WTC11 (cell line): ENCODE data around the gene SLC25A48. TPM values are rescaled to one million over a fixed set of nuclear protein-coding genes. Genes with fewer than 3 reads are reported as not detected.

Experiments
- ATAC-seq: fragments of 200-7000 bp; cut with Tn5 transposase; 2 replicates; pipeline ENCODE4 v1.10.0; 2021; ENCODE audit warnings: mild to moderate bottlenecking, moderate library complexity
- CTCF ChIA-PET: fragments of 300-600 bp; sonication (Branson Sonifier 250); formaldehyde crosslinking; loops from one replicate; lab custom pipeline; 2021; ENCODE audit warnings: antibody characterized with exemption; lab: Charles Lee
- POLR2A ChIA-PET: fragments of 350-600 bp; sonication (Branson Sonifier 250); formaldehyde crosslinking; loops from one replicate; lab custom pipeline; 2021; ENCODE audit warnings: antibody characterized with exemption; lab: Charles Lee
- DNase-seq: peaks from one replicate; pipeline ENCODE4 v3.0.0; 2021; ENCODE audit warnings: low spot score
- H3K27ac Mint-ChIP-seq: 2 replicates; pipeline ENCODE4 v1.8.0; 2021; ENCODE audit warnings: mixed read lengths
- H3K27me3 Mint-ChIP-seq: 2 replicates; pipeline ENCODE4 v1.8.0; 2021; ENCODE audit warnings: low read depth, mild to moderate bottlenecking, moderate library complexity, mixed read lengths
- H3K36me3 Mint-ChIP-seq: 2 replicates; pipeline ENCODE4 v1.8.0; 2021; ENCODE audit warnings: mixed read lengths
- H3K4me1 Mint-ChIP-seq: 2 replicates; pipeline ENCODE4 v1.8.0; 2022; ENCODE audit warnings: mixed read lengths
- H3K4me3 Mint-ChIP-seq: 2 replicates; pipeline ENCODE4 v1.8.0; 2021; ENCODE audit warnings: mild to moderate bottlenecking, moderate library complexity, mixed read lengths
- H3K9me3 Mint-ChIP-seq: 2 replicates; pipeline ENCODE4 v1.8.0; 2021; ENCODE audit warnings: mixed read lengths
- CREM ChIP-seq: sonication (generic); formaldehyde crosslinking; IDR thresholded peaks from 2 replicates; pipeline ENCODE4 v1.8.1; 2022; ENCODE audit warnings: mild to moderate bottlenecking, missing genetic modification reagents, moderate library complexity
- FOXJ3 ChIP-seq: sonication (generic); formaldehyde crosslinking; IDR thresholded peaks from 2 replicates; pipeline ENCODE4 v1.9.0; 2021; ENCODE audit warnings: missing genetic modification reagents, mild to moderate bottlenecking, borderline replicate concordance
- IRF2 ChIP-seq: sonication (generic); formaldehyde crosslinking; IDR thresholded peaks from 2 replicates; pipeline ENCODE4 v1.8.0; 2022; ENCODE audit warnings: low read depth, missing genetic modification reagents, borderline replicate concordance
- JUN ChIP-seq: sonication (generic); formaldehyde crosslinking; IDR thresholded peaks from 2 replicates; pipeline ENCODE4 v1.8.0; 2023; ENCODE audit warnings: mild to moderate bottlenecking, missing genetic modification reagents
- MAX ChIP-seq: sonication (generic); formaldehyde crosslinking; IDR thresholded peaks from 2 replicates; pipeline ENCODE4 v1.8.0; 2022; ENCODE audit warnings: mild to moderate bottlenecking, missing genetic modification reagents
- MLX ChIP-seq: sonication (generic); formaldehyde crosslinking; IDR thresholded peaks from 2 replicates; pipeline ENCODE4 v1.8.1; 2023; ENCODE audit warnings: mild to moderate bottlenecking, missing genetic modification reagents, moderate library complexity
- NFATC4 ChIP-seq: fragments of 250-450 bp; sonication (Bioruptor Pico); IDR thresholded peaks from 2 replicates; pipeline ENCODE4 v1.9.0; 2021; ENCODE audit warnings: mild to moderate bottlenecking
- NFYB ChIP-seq: sonication (generic); formaldehyde crosslinking; conservative IDR thresholded peaks from 2 replicates; pipeline ENCODE4 v1.8.0; 2022; ENCODE audit warnings: low read depth, missing genetic modification reagents
- RORB ChIP-seq: fragments of 250-450 bp; sonication (Bioruptor Pico); IDR thresholded peaks from 2 replicates; pipeline ENCODE4 v1.9.0; 2021; ENCODE audit warnings: mild to moderate bottlenecking
- SMAD4 ChIP-seq: sonication (generic); formaldehyde crosslinking; IDR thresholded peaks from 2 replicates; pipeline ENCODE4 v1.8.0; 2022; ENCODE audit warnings: mild to moderate bottlenecking, missing genetic modification reagents
- SOX15 ChIP-seq: fragments of 250-450 bp; sonication (Bioruptor Pico); IDR thresholded peaks from 2 replicates; pipeline ENCODE4 v1.9.0; 2021; ENCODE audit warnings: mild to moderate bottlenecking
- ZNF219 ChIP-seq: sonication (generic); formaldehyde crosslinking; IDR thresholded peaks from 2 replicates; pipeline ENCODE4 v1.8.0; 2023; ENCODE audit warnings: missing genetic modification reagents, mild to moderate bottlenecking, borderline replicate concordance
- ZNF232 ChIP-seq: sonication (generic); formaldehyde crosslinking; IDR thresholded peaks from 2 replicates; pipeline ENCODE4 v1.8.0; 2022; ENCODE audit warnings: mild to moderate bottlenecking, missing genetic modification reagents
- ZNF532 ChIP-seq: fragments of 250-450 bp; sonication (Bioruptor Pico); IDR thresholded peaks from 2 replicates; pipeline ENCODE4 v1.9.0; 2021; ENCODE audit warnings: mild to moderate bottlenecking, borderline replicate concordance
- total RNA-seq: library from RNA; stranded (reverse); gene quantifications from 3 replicates; pipeline ENCODE4 v1.2.3, GENCODE V29; 2021
- TF ChIP-seq, protein P1 (sequence below): sonication (generic); formaldehyde crosslinking; IDR thresholded peaks from 2 replicates; pipeline ENCODE4 v1.8.1; 2022; ENCODE audit warnings: mild to moderate bottlenecking, missing genetic modification reagents, moderate library complexity, borderline replicate concordance
- TF ChIP-seq, protein P2 (sequence below): sonication (generic); formaldehyde crosslinking; IDR thresholded peaks from 2 replicates; pipeline ENCODE4 v1.8.1; 2023; ENCODE audit warnings: mild to moderate bottlenecking, missing genetic modification reagents, borderline replicate concordance
- TF ChIP-seq, protein P3 (sequence below): sonication (generic); formaldehyde crosslinking; IDR thresholded peaks from 2 replicates; pipeline ENCODE4 v1.8.1; 2022; ENCODE audit warnings: missing genetic modification reagents, borderline replicate concordance
- TF ChIP-seq, protein P4 (sequence below): sonication (generic); formaldehyde crosslinking; IDR thresholded peaks from 2 replicates; pipeline ENCODE4 v1.8.1; 2023; ENCODE audit warnings: mild to moderate bottlenecking, missing genetic modification reagents

Gene SLC25A48
- total RNA-seq, 1 experiment from 2014 or later: 1.1 TPM

- TF ChIP-seq FOXJ3 (CRISPR knock-in tag) (no peak), MAX (CRISPR knock-in tag) (no peak), JUN (CRISPR knock-in tag) (no peak), RORB (CRISPR knock-in tag) (no peak), CREM (no peak), NFATC4 (CRISPR knock-in tag) (no peak), IRF2 (CRISPR knock-in tag) (no peak), ZNF232 (CRISPR knock-in tag) (no peak), SMAD4 (no peak)
- TF ChIP-seq, protein P1, sequence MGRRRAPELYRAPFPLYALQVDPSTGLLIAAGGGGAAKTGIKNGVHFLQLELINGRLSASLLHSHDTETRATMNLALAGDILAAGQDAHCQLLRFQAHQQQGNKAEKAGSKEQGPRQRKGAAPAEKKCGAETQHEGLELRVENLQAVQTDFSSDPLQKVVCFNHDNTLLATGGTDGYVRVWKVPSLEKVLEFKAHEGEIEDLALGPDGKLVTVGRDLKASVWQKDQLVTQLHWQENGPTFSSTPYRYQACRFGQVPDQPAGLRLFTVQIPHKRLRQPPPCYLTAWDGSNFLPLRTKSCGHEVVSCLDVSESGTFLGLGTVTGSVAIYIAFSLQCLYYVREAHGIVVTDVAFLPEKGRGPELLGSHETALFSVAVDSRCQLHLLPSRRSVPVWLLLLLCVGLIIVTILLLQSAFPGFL (CRISPR knock-in tag): no peak
- TF ChIP-seq, protein P2, sequence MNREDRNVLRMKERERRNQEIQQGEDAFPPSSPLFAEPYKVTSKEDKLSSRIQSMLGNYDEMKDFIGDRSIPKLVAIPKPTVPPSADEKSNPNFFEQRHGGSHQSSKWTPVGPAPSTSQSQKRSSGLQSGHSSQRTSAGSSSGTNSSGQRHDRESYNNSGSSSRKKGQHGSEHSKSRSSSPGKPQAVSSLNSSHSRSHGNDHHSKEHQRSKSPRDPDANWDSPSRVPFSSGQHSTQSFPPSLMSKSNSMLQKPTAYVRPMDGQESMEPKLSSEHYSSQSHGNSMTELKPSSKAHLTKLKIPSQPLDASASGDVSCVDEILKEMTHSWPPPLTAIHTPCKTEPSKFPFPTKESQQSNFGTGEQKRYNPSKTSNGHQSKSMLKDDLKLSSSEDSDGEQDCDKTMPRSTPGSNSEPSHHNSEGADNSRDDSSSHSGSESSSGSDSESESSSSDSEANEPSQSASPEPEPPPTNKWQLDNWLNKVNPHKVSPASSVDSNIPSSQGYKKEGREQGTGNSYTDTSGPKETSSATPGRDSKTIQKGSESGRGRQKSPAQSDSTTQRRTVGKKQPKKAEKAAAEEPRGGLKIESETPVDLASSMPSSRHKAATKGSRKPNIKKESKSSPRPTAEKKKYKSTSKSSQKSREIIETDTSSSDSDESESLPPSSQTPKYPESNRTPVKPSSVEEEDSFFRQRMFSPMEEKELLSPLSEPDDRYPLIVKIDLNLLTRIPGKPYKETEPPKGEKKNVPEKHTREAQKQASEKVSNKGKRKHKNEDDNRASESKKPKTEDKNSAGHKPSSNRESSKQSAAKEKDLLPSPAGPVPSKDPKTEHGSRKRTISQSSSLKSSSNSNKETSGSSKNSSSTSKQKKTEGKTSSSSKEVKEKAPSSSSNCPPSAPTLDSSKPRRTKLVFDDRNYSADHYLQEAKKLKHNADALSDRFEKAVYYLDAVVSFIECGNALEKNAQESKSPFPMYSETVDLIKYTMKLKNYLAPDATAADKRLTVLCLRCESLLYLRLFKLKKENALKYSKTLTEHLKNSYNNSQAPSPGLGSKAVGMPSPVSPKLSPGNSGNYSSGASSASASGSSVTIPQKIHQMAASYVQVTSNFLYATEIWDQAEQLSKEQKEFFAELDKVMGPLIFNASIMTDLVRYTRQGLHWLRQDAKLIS (CRISPR knock-in tag): no peak
- TF ChIP-seq, protein P3, sequence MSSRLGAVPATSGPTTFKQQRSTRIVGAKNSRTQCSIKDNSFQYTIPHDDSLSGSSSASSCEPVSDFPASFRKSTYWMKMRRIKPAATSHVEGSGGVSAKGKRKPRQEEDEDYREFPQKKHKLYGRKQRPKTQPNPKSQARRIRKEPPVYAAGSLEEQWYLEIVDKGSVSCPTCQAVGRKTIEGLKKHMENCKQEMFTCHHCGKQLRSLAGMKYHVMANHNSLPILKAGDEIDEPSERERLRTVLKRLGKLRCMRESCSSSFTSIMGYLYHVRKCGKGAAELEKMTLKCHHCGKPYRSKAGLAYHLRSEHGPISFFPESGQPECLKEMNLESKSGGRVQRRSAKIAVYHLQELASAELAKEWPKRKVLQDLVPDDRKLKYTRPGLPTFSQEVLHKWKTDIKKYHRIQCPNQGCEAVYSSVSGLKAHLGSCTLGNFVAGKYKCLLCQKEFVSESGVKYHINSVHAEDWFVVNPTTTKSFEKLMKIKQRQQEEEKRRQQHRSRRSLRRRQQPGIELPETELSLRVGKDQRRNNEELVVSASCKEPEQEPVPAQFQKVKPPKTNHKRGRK (CRISPR knock-in tag): no peak
- TF ChIP-seq, protein P4, sequence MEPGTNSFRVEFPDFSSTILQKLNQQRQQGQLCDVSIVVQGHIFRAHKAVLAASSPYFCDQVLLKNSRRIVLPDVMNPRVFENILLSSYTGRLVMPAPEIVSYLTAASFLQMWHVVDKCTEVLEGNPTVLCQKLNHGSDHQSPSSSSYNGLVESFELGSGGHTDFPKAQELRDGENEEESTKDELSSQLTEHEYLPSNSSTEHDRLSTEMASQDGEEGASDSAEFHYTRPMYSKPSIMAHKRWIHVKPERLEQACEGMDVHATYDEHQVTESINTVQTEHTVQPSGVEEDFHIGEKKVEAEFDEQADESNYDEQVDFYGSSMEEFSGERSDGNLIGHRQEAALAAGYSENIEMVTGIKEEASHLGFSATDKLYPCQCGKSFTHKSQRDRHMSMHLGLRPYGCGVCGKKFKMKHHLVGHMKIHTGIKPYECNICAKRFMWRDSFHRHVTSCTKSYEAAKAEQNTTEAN (CRISPR knock-in tag): no peak
- H3K9me3 Mint-ChIP-seq: no peaks in the 10 kb centered on the region; the same call in 1 of the 2 replicates
- ATAC-seq: no peak
- ChIA-PET CTCF (interaction anchor here (1.0 kb wide), 1 partner anchor 404 kb away, joined by 3 read pairs; no protein-coding TSS in a partner anchor), POLR2A (no interaction called here)
- no peaks in the 10 kb centered on the region for H3K36me3 Mint-ChIP-seq
- no peak overlapping the region for H3K4me3 Mint-ChIP-seq
- 0 out of 2 replicates have a peak, but pooled peaks cover 3% of the 10 kb centered on the region for H3K27me3 Mint-ChIP-seq
- H3K27ac Mint-ChIP-seq: no peak overlapping the region
- no peaks in the 10 kb centered on the region for H3K4me1 Mint-ChIP-seq
- DNase-seq: no peak
Observed at GRCh38 chr5:135861641-135862040, 27.2 kb downstream of the SLC25A48 start.

- DNase-seq (no peak), ATAC-seq (no peak)
- H3K36me3 Mint-ChIP-seq: no peaks in the 10 kb centered on the region
- POLR2A ChIA-PET: no interaction called here
- H3K9me3 Mint-ChIP-seq: no peaks in the 10 kb centered on the region; the same call in 1 of the 2 replicates
- 0 out of 2 replicates have a peak, but pooled peaks cover 3% of the 10 kb centered on the region for H3K27me3 Mint-ChIP-seq
- H3K4me1 Mint-ChIP-seq: no peaks in the 10 kb centered on the region
- no peak overlapping the region for H3K27ac Mint-ChIP-seq
- no peak overlapping the region for H3K4me3 Mint-ChIP-seq
- CTCF ChIA-PET: no interaction called here
- TF ChIP-seq ZNF219 (CRISPR knock-in tag): no peak
- no peak for TF ChIP-seq MLX (CRISPR knock-in tag)
- TF ChIP-seq, protein P2 (CRISPR knock-in tag): no peak
- TF ChIP-seq NFYB: no peak
- TF ChIP-seq ZNF532 (CRISPR knock-in tag): no peak
- TF ChIP-seq SOX15 (CRISPR knock-in tag): no peak
Observed at GRCh38 chr5:135862086-135862485, 27.6 kb downstream of the SLC25A48 start.
